ENCODE measurements around the gene HBP1. TPM values are rescaled to one million over a fixed set of nuclear protein-coding genes. Genes with fewer than 3 reads are reported as not detected.
A peak's percentile ranks its signal among the peaks of the same experiment; 100 is the strongest.

Gene HBP1
- total and polyA plus RNA-seq, 4 donors, result 22.1 to 187 (median 46.1) TPM

DNA sequence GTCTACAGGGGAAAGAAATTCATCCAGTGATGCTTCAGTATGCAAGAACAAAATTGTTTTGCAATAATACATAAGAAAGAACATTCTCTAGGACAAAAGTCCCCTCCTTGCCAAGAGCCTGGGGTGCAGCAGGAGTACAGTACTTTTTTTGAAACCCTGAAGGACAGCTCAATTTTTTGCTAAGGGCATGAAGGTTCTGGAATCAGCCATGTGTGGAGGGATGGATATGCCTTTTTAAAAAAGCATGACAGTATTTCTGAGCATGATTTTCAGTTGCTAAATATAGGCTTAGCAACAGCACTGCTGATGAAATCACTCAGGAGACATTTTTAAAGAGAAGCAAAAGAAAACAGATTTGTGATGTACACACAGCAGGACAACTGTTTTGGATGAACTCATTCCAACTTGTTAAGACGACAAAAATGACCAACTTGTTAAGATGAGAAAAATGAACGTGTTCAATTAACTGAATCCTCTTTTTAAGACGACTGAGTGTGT is 39.3 kb downstream of the HBP1 start:
- ATAC-seq (ENCODE audit: insufficient read depth, low FRiP score), result no peak
- H3K9ac ChIP-seq (ENCODE audit: insufficient read depth in 1 of 2, low read length in 2 of 2), result no peak overlapping the region
- no peak overlapping the region for H3K4me3 ChIP-seq
- H3K4me1 ChIP-seq (ENCODE audit: control insufficient read depth in 5 of 5, insufficient read depth in 5 of 5, low read length in 5 of 5), result peaks cover 0 to 17% (median 0%) of the 10 kb centered on the region in 5 donors
- TF ChIP-seq, protein P1, sequence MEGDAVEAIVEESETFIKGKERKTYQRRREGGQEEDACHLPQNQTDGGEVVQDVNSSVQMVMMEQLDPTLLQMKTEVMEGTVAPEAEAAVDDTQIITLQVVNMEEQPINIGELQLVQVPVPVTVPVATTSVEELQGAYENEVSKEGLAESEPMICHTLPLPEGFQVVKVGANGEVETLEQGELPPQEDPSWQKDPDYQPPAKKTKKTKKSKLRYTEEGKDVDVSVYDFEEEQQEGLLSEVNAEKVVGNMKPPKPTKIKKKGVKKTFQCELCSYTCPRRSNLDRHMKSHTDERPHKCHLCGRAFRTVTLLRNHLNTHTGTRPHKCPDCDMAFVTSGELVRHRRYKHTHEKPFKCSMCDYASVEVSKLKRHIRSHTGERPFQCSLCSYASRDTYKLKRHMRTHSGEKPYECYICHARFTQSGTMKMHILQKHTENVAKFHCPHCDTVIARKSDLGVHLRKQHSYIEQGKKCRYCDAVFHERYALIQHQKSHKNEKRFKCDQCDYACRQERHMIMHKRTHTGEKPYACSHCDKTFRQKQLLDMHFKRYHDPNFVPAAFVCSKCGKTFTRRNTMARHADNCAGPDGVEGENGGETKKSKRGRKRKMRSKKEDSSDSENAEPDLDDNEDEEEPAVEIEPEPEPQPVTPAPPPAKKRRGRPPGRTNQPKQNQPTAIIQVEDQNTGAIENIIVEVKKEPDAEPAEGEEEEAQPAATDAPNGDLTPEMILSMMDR (IDR thresholded peaks at IDR 0.05; ENCODE audit: control extremely low read depth, extremely low read depth), result no peak
- H3K36me3 ChIP-seq (ENCODE audit: control insufficient read depth in 4 of 4, insufficient read depth in 4 of 4, low read length in 4 of 4), result peaks cover 17 to 27% (median 22%) of the 10 kb centered on the region in 4 donors
- H3K27ac ChIP-seq (ENCODE audit: low read depth in 1 of 2, low read length in 1 of 2), result peak overlapping the region in 1 of 2 donors; percentile 58
- no peak for DNase-seq
- H3K9me3 ChIP-seq (ENCODE audit: control insufficient read depth in 4 of 4, insufficient read depth in 3 of 4, low read length in 3 of 4), result no peaks in the 10 kb centered on the region
- 58 to 68% methylated on average over 3 of the region's 3 CpGs for WGBS, 2 donors
- no peaks in the 10 kb centered on the region for H3K27me3 ChIP-seq (ENCODE audit: control insufficient read depth in 3 of 3, insufficient read depth in 3 of 3, low read length in 2 of 3)

GRCh38 chr7:107208563-107208962 is 39.8 kb downstream of the HBP1 start:
- H3K36me3 ChIP-seq (ENCODE audit: control insufficient read depth in 4 of 4, insufficient read depth in 4 of 4, low read length in 4 of 4), result peaks cover 17 to 24% (median 21%) of the 10 kb centered on the region in 4 donors
- WGBS, 2 donors, result 95 to 96% methylated on average over 5 of the region's 5 CpGs
- DNase-seq (no peak), ATAC-seq (ENCODE audit: insufficient read depth, low FRiP score) (no peak)
- TF ChIP-seq, protein P1 (IDR thresholded peaks at IDR 0.05; ENCODE audit: control extremely low read depth, extremely low read depth), result no peak
- no peaks in the 10 kb centered on the region for H3K9me3 ChIP-seq (ENCODE audit: control insufficient read depth in 4 of 4, insufficient read depth in 3 of 4, low read length in 3 of 4)
- peaks cover 0 to 17% (median 0%) of the 10 kb centered on the region in 5 donors for H3K4me1 ChIP-seq (ENCODE audit: control insufficient read depth in 5 of 5, insufficient read depth in 5 of 5, low read length in 5 of 5)
- no peak overlapping the region for H3K4me3 ChIP-seq
- peak overlapping the region; percentile 1 to 58 for H3K27ac ChIP-seq (ENCODE audit: low read depth in 1 of 2, low read length in 1 of 2)
- H3K27me3 ChIP-seq (ENCODE audit: control insufficient read depth in 3 of 3, insufficient read depth in 3 of 3, low read length in 2 of 3), result no peaks in the 10 kb centered on the region
- H3K9ac ChIP-seq (ENCODE audit: insufficient read depth in 1 of 2, low read length in 2 of 2), result no peak overlapping the region

DNA sequence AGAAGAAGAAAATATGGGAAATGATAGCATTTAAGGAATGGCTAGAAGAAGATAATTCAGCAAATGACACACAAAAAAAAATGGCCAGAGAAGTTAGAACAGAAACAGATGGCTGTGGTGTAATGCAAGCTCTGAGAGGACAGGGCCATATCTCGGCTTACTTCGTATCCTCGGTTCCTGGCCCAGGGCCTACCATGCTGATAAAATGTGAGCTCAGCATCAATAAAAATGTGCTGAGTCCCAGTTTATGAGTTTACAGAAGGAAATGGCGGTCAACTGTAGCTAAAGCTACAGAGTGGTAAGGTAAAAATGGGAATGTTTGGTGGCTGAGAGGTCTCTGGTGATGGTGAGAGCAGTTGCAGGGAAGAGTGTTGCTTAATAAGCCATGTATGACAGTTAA is 40.8 kb downstream of the HBP1 start:
- WGBS, 2 donors, result 97% methylated on average over 4 of the region's 4 CpGs
- Histone ChIP-seq H3K4me3 (no peak overlapping the region), H3K9ac (ENCODE audit: insufficient read depth in 1 of 2, low read length in 2 of 2) (no peak overlapping the region), H3K4me1 (ENCODE audit: control insufficient read depth in 5 of 5, insufficient read depth in 5 of 5, low read length in 5 of 5) (peaks cover 0 to 17% (median 0%) of the 10 kb centered on the region in 5 donors), H3K27ac (ENCODE audit: low read depth in 1 of 2, low read length in 1 of 2) (peak overlapping the region in 1 of 2 donors; percentile 53), H3K36me3 (ENCODE audit: control insufficient read depth in 4 of 4, insufficient read depth in 4 of 4, low read length in 4 of 4) (peaks cover 10 to 19% (median 16%) of the 10 kb centered on the region in 4 donors), H3K27me3 (ENCODE audit: control insufficient read depth in 3 of 3, insufficient read depth in 3 of 3, low read length in 2 of 3) (no peaks in the 10 kb centered on the region), H3K9me3 (ENCODE audit: control insufficient read depth in 4 of 4, insufficient read depth in 3 of 4, low read length in 3 of 4) (no peaks in the 10 kb centered on the region)
- DNase-seq, result no peak
- TF ChIP-seq, protein P1 (IDR thresholded peaks at IDR 0.05; ENCODE audit: control extremely low read depth, extremely low read depth), result no peak
- ATAC-seq (ENCODE audit: insufficient read depth, low FRiP score), result no peak

DNA sequence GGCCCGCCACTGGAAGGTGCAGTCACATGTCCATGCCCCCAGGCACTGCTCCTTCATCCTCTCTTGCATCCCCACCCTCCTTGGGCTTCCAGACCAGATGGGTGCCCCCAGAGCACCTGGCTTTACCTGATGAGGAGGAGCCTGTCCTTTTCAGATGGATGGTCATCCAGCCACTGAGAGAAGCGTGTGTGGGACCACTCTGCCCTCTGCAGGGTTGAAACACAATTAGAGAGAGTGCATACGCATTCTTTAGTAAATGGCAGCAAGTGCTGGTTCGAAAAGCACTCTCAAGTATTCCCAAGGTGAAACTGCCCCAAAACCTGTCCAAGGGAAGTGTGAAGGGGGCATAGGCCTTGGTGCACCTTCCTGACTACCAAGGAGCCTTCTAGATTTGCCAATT is 41.6 kb downstream of the HBP1 start:
- H3K36me3 ChIP-seq (ENCODE audit: control insufficient read depth in 4 of 4, insufficient read depth in 4 of 4, low read length in 4 of 4), result peaks cover 6 to 12% (median 10%) of the 10 kb centered on the region in 4 donors
- peaks cover 0 to 17% (median 0%) of the 10 kb centered on the region in 5 donors for H3K4me1 ChIP-seq (ENCODE audit: control insufficient read depth in 5 of 5, insufficient read depth in 5 of 5, low read length in 5 of 5)
- 95 to 96% methylated on average over 4 of the region's 4 CpGs for WGBS, 2 donors
- ATAC-seq (ENCODE audit: insufficient read depth, low FRiP score), result no peak
- no peak overlapping the region for H3K4me3 ChIP-seq
- no peaks in the 10 kb centered on the region for H3K27me3 ChIP-seq (ENCODE audit: control insufficient read depth in 3 of 3, insufficient read depth in 3 of 3, low read length in 2 of 3)
- no peak for DNase-seq
- TF ChIP-seq, protein P1 (IDR thresholded peaks at IDR 0.05; ENCODE audit: control extremely low read depth, extremely low read depth), result no peak
- no peak overlapping the region for H3K9ac ChIP-seq (ENCODE audit: insufficient read depth in 1 of 2, low read length in 2 of 2)
- peaks cover 0 to 2% (median 0%) of the 10 kb centered on the region in 4 donors for H3K9me3 ChIP-seq (ENCODE audit: control insufficient read depth in 4 of 4, insufficient read depth in 3 of 4, low read length in 3 of 4)
- no peak overlapping the region for H3K27ac ChIP-seq (ENCODE audit: low read depth in 1 of 2, low read length in 1 of 2)
